Smooth muscle cell (in vitro differentiated cells): ENCODE measurements around the gene PCDHA13. TPM values are rescaled to one million over a fixed set of nuclear protein-coding genes. Genes with fewer than 3 reads are reported as not detected.
"Not testable (repeated sequence)": the region's sequence is repeated elsewhere in the genome, so short reads cannot be mapped to it uniquely, and the experiment has no call there.

Experiments used
- DNase-seq: peaks from one replicate; lab custom pipeline; 2025; ENCODE audit not compliant: unreplicated experiment; lab: John Stamatoyannopoulos, UW
- H2AFZ ChIP-seq: fragments of 200-600 bp; sonication (generic); 2 replicates; pipeline ENCODE4 v1.6.0; 2016; ENCODE audit warnings: antibody characterized with exemption, low read depth, mild to moderate bottlenecking
- H3F3A ChIP-seq: fragments of 200-600 bp; sonication (generic); 2 replicates; pipeline ENCODE4 v1.6.0; 2017; ENCODE audit warnings: antibody characterized with exemption, low read depth
- H3K27ac ChIP-seq: fragments of 200-600 bp; sonication (generic); 2 replicates; pipeline ENCODE4 v1.5.1; 2016; ENCODE audit warnings: low read depth, mild to moderate bottlenecking
- H3K27me3 ChIP-seq: fragments of 200-600 bp; sonication (generic); 2 replicates; pipeline ENCODE4 v1.6.1; 2016; ENCODE audit warnings: low read depth, mild to moderate bottlenecking
- H3K36me3 ChIP-seq: fragments of 200-600 bp; sonication (generic); 2 replicates; pipeline ENCODE4 v1.5.1; 2016; ENCODE audit warnings: low read depth
- H3K4me1 ChIP-seq: fragments of 200-600 bp; sonication (generic); 2 replicates; pipeline ENCODE4 v1.5.1; 2016; ENCODE audit warnings: low read depth
- H3K4me2 ChIP-seq: fragments of 200-600 bp; sonication (generic); 2 replicates; pipeline ENCODE4 v1.6.0; 2016; ENCODE audit warnings: mild to moderate bottlenecking
- H3K4me3 ChIP-seq: fragments of 200-600 bp; sonication (generic); 2 replicates; pipeline ENCODE4 v1.5.1; 2016; ENCODE audit warnings: mild to moderate bottlenecking
- H3K79me2 ChIP-seq: fragments of 200-600 bp; sonication (generic); 2 replicates; pipeline ENCODE4 v1.6.0; 2016; ENCODE audit warnings: low read depth, mild to moderate bottlenecking
- H3K9ac ChIP-seq: fragments of 200-600 bp; sonication (generic); 2 replicates; pipeline ENCODE4 v1.6.0; 2016; ENCODE audit warnings: low read depth
- H3K9me3 ChIP-seq: fragments of 200-600 bp; sonication (generic); replicated peaks from 2 replicates; pipeline ENCODE4 v1.5.1; 2016; ENCODE audit warnings: low read depth
- H4K20me1 ChIP-seq: fragments of 200-600 bp; sonication (generic); 2 replicates; pipeline ENCODE4 v1.6.0; 2016; ENCODE audit warnings: low read depth
- CTCF ChIP-seq: fragments of 200-600 bp; sonication (generic); IDR thresholded peaks from 2 replicates; pipeline ENCODE4 v1.5.1; 2017; ENCODE audit warnings: borderline replicate concordance, mild to moderate bottlenecking, antibody characterized with exemption; ENCODE audit not compliant: insufficient read depth, poor library complexity, severe bottlenecking
- WGBS: methylation state at CpG from one replicate; pipeline ENCODE4 v1.1.7; 2016; ENCODE audit warnings: low lambda C conversion rate; 5-methylcytosine and 5-hydroxymethylcytosine counted together
- polyA plus RNA-seq: library from polyadenylated mRNA; unstranded; fragments of >200 nt; fragmentation: Nextera tagmentation; extraction: Ambion mirVana; gene quantifications from 2 replicates; pipeline ENCODE4 v1.2.1, GENCODE V29; 2016
- total RNA-seq: library from RNA; depleted of rRNA; stranded (reverse); fragments of >200 nt; gene quantifications from 2 replicates; pipeline ENCODE4 v1.2.3, GENCODE V29; 2014

Gene PCDHA13
- total RNA-seq (0.99 and 2.5 TPM in 2 replicates), polyA plus RNA-seq (0.30 and 1.3 TPM in 2 replicates)

- peak within 1 kb of the TSS; percentile 54 for H3K4me3 ChIP-seq
- no peaks in the 10 kb centered on the region for H3K9me3 ChIP-seq
- no peaks in the 10 kb centered on the region for H3F3A ChIP-seq
- peaks cover 3% of the 10 kb centered on the region for H3K79me2 ChIP-seq
- 44% methylated on average over 35 of the region's 35 CpGs for WGBS
- H3K4me2 ChIP-seq: peak within 1 kb of the TSS; percentile 86
- H3K9ac ChIP-seq: no peak within 1 kb of the TSS
- peak within 1 kb of the TSS; percentile 85 for H2AFZ ChIP-seq
- peaks cover 3% of the 10 kb centered on the region for H4K20me1 ChIP-seq
- H3K27ac ChIP-seq: no peak within 1 kb of the TSS
- peak; percentile 53 for TF ChIP-seq CTCF
- no peaks in the 10 kb centered on the region for H3K36me3 ChIP-seq
- DNase-seq: no peak
- H3K4me1 ChIP-seq: no peaks in the 10 kb centered on the region
- no peaks in the 10 kb centered on the region for H3K27me3 ChIP-seq
Observed at GRCh38 chr5:140881889-140882590, at the start of gene PCDHA13. Gene PCDHA13 (plus strand): TSS chr5:140882124. CDS start chr5:140882269, 145 bp downstream.

GRCh38 chr5:140833993-140834392, 47.9 kb upstream of the PCDHA13 start, which contains the start of gene PCDHA7:
Gene PCDHA7 (plus strand): TSS chr5:140834269. CDS start chr5:140834384, 115 bp downstream.
- Histone ChIP-seq H3K9me3 (no peaks in the 10 kb centered on the region), H3K36me3 (no peaks in the 10 kb centered on the region), H3K9ac (no peak within 1 kb of the TSS), H3K79me2 (no peaks in the 10 kb centered on the region), H3F3A (no peaks in the 10 kb centered on the region), H3K27ac (no peak within 1 kb of the TSS), H3K27me3 (no peaks in the 10 kb centered on the region), H3K4me2 (no peak within 1 kb of the TSS), H3K4me3 (peak within 1 kb of the TSS; percentile 15), H4K20me1 (no peaks in the 10 kb centered on the region), H3K4me1 (no peaks in the 10 kb centered on the region), H2AFZ (no peak within 1 kb of the TSS)
- no peak for TF ChIP-seq CTCF
- 88% methylated on average over 8 of the region's 8 CpGs for WGBS
- DNase-seq: no peak

GRCh38 chr5:140834439-140835008, 47.4 kb upstream of the PCDHA13 start:
- WGBS: 80% methylated on average over 29 of the region's 38 CpGs
- H3K4me3 ChIP-seq: peak overlapping the region; percentile 15
- DNase-seq, H4K20me1 ChIP-seq, H3K27ac ChIP-seq, H3K36me3 ChIP-seq, H3K27me3 ChIP-seq, H2AFZ ChIP-seq, H3K9ac ChIP-seq, H3F3A ChIP-seq, H3K4me2 ChIP-seq, H3K9me3 ChIP-seq, H3K4me1 ChIP-seq, H3K79me2 ChIP-seq: not testable (repeated sequence)

GRCh38 chr5:140835622-140836510, 46.1 kb upstream of the PCDHA13 start:
- Histone ChIP-seq H3K4me3 (no peak overlapping the region), H3K4me2 (no peak overlapping the region), H3K36me3 (no peaks in the 10 kb centered on the region), H2AFZ (no peak overlapping the region), H3K9me3 (no peaks in the 10 kb centered on the region), H4K20me1 (no peaks in the 10 kb centered on the region), H3K4me1 (no peaks in the 10 kb centered on the region), H3F3A (no peaks in the 10 kb centered on the region), H3K9ac (no peak overlapping the region), H3K27ac (no peak overlapping the region), H3K79me2 (no peaks in the 10 kb centered on the region), H3K27me3 (no peaks in the 10 kb centered on the region)
- TF ChIP-seq CTCF: no peak
- DNase-seq: no peak
- WGBS: 98% methylated on average over 96 of the region's 103 CpGs
